ENCODE measurements around the gene TRIM66. TPM values are rescaled to one million over a fixed set of nuclear protein-coding genes. Genes with fewer than 3 reads are reported as not detected.

TRIM66 gene
- total and polyA plus RNA-seq, 2 of the 8 experiments (the other 6 are each of a cell fraction or from before 2014, with no cell fraction given), result 3.1 to 3.5 TPM

- Histone ChIP-seq H2BK12ac (ENCODE audit: low read depth, low read length) (no peak overlapping the region), H2AK5ac (ENCODE audit: low read depth, low read length) (no peak overlapping the region), H3K4me3 (ENCODE audit: extremely low read depth in 1 of 4, insufficient read depth in 2 of 4, low read depth in 3 of 4, low read length in 4 of 4) (no peak overlapping the region), H4K91ac (replicated peaks; ENCODE audit: insufficient read length, low read length) (no peak overlapping the region), H3K23me2 (ENCODE audit: low read depth, low read length) (peaks cover 14% of the 10 kb centered on the region), H3K4ac (replicated peaks; ENCODE audit: insufficient read length, low read depth, low read length) (no peak overlapping the region), H4K5ac (ENCODE audit: insufficient read length, low read depth, low read length) (no peak overlapping the region), H2BK5ac (ENCODE audit: low read depth, low read length) (no peak overlapping the region), H3K4me1 (replicated peaks in 1 of 4; ENCODE audit: control insufficient read depth in 3 of 4, insufficient read depth in 4 of 4, low read length in 3 of 4) (peaks cover 0 to 15% (median 8%) of the 10 kb centered on the region in 4 experiments; a peak in 4 of 7 replicates), H3K23ac (ENCODE audit: insufficient read length) (no peak overlapping the region), H2BK20ac (ENCODE audit: low read length) (no peak overlapping the region), H3K27ac (ENCODE audit: low read depth, low read length) (no peak overlapping the region), H3K27me3 (replicated peaks in 1 of 4; ENCODE audit: control insufficient read depth in 3 of 4, extremely low read depth in 1 of 4, insufficient read depth in 3 of 4, low read length in 3 of 4) (no peaks in the 10 kb centered on the region), H3K79me2 (ENCODE audit: control insufficient read depth in 1 of 2, insufficient read depth in 2 of 2, low read length in 2 of 2) (peaks cover 8 to 40% of the 10 kb centered on the region in 2 experiments), H3K9ac (replicated peaks in 1 of 4; ENCODE audit: extremely low read depth in 1 of 4, low read depth in 3 of 4, low read length in 3 of 4) (no peak overlapping the region), H3K9me3 (ENCODE audit: insufficient read depth in 2 of 2, low read depth in 1 of 2, low read length in 1 of 2) (no peaks in the 10 kb centered on the region), H2AFZ (ENCODE audit: low read length) (no peak overlapping the region), H3K36me3 (ENCODE audit: control insufficient read depth in 2 of 4, insufficient read depth in 4 of 4, low read length in 3 of 4) (peaks cover 17 to 46% (median 35%) of the 10 kb centered on the region in 4 experiments), H3K18ac (ENCODE audit: extremely low read depth, low read length) (no peak overlapping the region), H3K56ac (replicated peaks; ENCODE audit: insufficient read length, low read depth, low read length) (no peak overlapping the region), H4K20me1 (replicated peaks in 1 of 2; ENCODE audit: control insufficient read depth in 1 of 2, insufficient read depth in 2 of 2, low read length in 2 of 2) (peaks cover 0 to 14% of the 10 kb centered on the region in 2 experiments), H3K4me2 (ENCODE audit: insufficient read depth in 1 of 2, low read depth in 2 of 2, low read length in 2 of 2) (no peak overlapping the region), H2BK120ac (replicated peaks; ENCODE audit: low read depth, low read length) (no peak overlapping the region), H3K14ac (ENCODE audit: insufficient read length) (no peak overlapping the region), H4K8ac (ENCODE audit: extremely low read depth, insufficient read depth, low read length) (no peak overlapping the region), H3K79me1 (ENCODE audit: low read depth, low read length) (0 out of 2 replicates have a peak, but pooled peaks cover 4% of the 10 kb centered on the region), H2BK15ac (ENCODE audit: low read length) (no peak overlapping the region)
- ChIA-PET POLR2A (ENCODE audit: partially characterized antibody) (interaction anchor here (0.6 to 10.7 kb wide), 17 partner anchors 8 to 273 kb away, joined by 3 to 248 read pairs (median 6); partner anchors contain the start of gene AKIP1), CTCF (ENCODE audit: partially characterized antibody) (interaction anchor here (0.8 kb wide), 1 partner anchor 28 kb away, joined by 3 read pairs; no protein-coding TSS in a partner anchor)
- no peak for DNase-seq (ENCODE audit: low read depth in 1 of 2, low spot score in 2 of 2)
- peak; percentile 4 for TF ChIP-seq TAF7 (optimal IDR thresholded peaks at IDR 0.05; ENCODE audit: borderline replicate concordance, low read depth, low read length)
- 0 out of 2 replicates have a peak, but pooled peaks have one; percentile 25 for TF ChIP-seq POLR2AphosphoS5 (IDR thresholded peaks at IDR 0.05; ENCODE audit: low read depth, low read length)
- no peak for TF ChIP-seq SP1 (IDR thresholded peaks at IDR 0.05; ENCODE audit: low read depth, low read length)
- FAIRE-seq, result no peak
- 95% methylated on average over 7 of the region's 7 CpGs; no CpG with 5 or more reads in 1 of the 2 experiments for WGBS, 2 experiments (ENCODE audit: extremely low coverage in 1 of 2, insufficient coverage in 1 of 2, insufficient read length in 1 of 2, insufficient replicate concordance in 2 of 2, low coverage in 1 of 2, low lambda C conversion rate in 2 of 2, missing lambda C conversion rate in 1 of 2)
These were observed 3.9 kb upstream of the TRIM66 start for GRCh38 chr11:8686325-8686724.
